Neutrophil (primary cell): ENCODE results near the gene PPIL4.

Experiments used
- H3K27ac ChIP-seq: fragments of 200-600 bp; sonication (generic); 2 replicates; pipeline ENCODE4 v1.5.1; 2016; ENCODE audit warnings: mild to moderate bottlenecking, moderate library complexity
- H3K27me3 ChIP-seq: fragments of 200-600 bp; sonication (generic); 2 replicates; pipeline ENCODE4 v1.6.0; 2016; ENCODE audit warnings: mild to moderate bottlenecking
- H3K36me3 ChIP-seq: fragments of 200-600 bp; sonication (generic); 2 replicates; pipeline ENCODE4 v1.5.1; 2017
- H3K4me1 ChIP-seq, 2 experiments: fragments of 200-600 bp in 1 of 2; sonication (generic) in 1 of 2; 1 replicate in 1 of 2; 2 replicates in 1 of 2; pipeline versions ENCODE4 v1.5.1 to v1.6.1; 2013 to 2016; ENCODE audit warnings: low read depth in 1 of 2, low read length in 1 of 2, mild to moderate bottlenecking in 1 of 2, moderate library complexity in 1 of 2; ENCODE audit not compliant: control insufficient read depth in 1 of 2, insufficient read depth in 1 of 2
- H3K4me3 ChIP-seq, 2 experiments: fragments of 200-600 bp in 1 of 2; sonication (generic) in 1 of 2; 1 replicate in 1 of 2; 2 replicates in 1 of 2; pipeline ENCODE4 v1.5.1; 2013 to 2016; ENCODE audit warnings: low read depth in 1 of 2, low read length in 1 of 2, mild to moderate bottlenecking in 1 of 2, moderate library complexity in 1 of 2
- H3K9me3 ChIP-seq: fragments of 200-600 bp; sonication (generic); 2 replicates; pipeline ENCODE4 v1.5.1; 2016
- TF ChIP-seq, protein P1 (sequence below): fragments of 200-600 bp; sonication (generic); IDR thresholded peaks from 2 replicates; pipeline ENCODE4 v1.5.1; 2016; ENCODE audit warnings: antibody characterized with exemption

PPIL4 gene

DNA sequence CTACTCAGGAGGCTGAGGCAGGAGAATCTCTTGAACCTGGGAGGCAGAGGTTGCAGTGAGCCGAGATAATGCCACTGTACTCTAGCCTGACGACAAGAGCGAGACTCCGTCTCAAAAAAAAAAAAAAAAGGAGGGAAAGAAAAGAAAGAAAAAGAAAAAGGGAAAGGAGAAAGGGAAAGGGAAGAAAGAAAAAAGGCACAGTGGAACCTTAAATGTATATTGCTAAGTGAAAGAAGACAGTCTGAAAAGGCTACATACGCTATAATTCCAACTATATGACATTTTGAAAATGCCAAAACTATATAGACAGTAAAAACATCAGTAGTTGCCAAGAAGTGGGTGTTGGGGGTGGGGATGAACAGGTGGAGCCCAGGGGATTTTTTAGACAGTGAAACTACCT, 16.2 kb downstream of the PPIL4 start:
- Histone ChIP-seq H3K4me1 (no peaks in the 10 kb centered on the region), H3K27me3 (no peaks in the 10 kb centered on the region), H3K27ac (no peak overlapping the region), H3K36me3 (peaks cover 98% of the 10 kb centered on the region), H3K4me3 (no peak overlapping the region), H3K9me3 (no peaks in the 10 kb centered on the region)
- TF ChIP-seq, protein P1, sequence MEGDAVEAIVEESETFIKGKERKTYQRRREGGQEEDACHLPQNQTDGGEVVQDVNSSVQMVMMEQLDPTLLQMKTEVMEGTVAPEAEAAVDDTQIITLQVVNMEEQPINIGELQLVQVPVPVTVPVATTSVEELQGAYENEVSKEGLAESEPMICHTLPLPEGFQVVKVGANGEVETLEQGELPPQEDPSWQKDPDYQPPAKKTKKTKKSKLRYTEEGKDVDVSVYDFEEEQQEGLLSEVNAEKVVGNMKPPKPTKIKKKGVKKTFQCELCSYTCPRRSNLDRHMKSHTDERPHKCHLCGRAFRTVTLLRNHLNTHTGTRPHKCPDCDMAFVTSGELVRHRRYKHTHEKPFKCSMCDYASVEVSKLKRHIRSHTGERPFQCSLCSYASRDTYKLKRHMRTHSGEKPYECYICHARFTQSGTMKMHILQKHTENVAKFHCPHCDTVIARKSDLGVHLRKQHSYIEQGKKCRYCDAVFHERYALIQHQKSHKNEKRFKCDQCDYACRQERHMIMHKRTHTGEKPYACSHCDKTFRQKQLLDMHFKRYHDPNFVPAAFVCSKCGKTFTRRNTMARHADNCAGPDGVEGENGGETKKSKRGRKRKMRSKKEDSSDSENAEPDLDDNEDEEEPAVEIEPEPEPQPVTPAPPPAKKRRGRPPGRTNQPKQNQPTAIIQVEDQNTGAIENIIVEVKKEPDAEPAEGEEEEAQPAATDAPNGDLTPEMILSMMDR = no peak

GRCh38 chr6:149515494-149515893, 30.3 kb downstream of the PPIL4 start:
- H3K36me3 ChIP-seq = peaks cover 64% of the 10 kb centered on the region

DNA sequence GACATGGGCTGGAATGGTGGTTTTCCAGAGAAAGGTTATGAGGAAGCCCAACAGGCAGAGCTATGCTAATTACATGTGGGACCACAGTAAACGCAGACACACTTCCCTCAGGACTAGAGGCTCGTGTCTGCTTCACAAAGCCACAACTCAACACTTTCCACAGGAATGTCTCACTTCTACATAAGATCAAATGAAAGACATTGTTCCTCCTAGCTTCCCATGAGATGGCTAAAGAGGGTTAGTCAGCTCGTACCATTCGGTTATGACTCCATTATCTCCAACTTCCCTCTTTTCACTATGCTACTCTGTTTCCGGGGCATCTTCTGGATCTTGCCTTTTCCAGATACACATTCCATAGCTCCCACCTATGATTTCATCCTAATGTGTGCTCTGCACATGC, 31.9 kb downstream of the PPIL4 start:
- Histone ChIP-seq H3K36me3 (peaks cover 53% of the 10 kb centered on the region), H3K27ac (no peak overlapping the region)
- TF ChIP-seq, protein P1 = no peak

More at GRCh38 chr6:149515494-149515893, 30.3 kb downstream of the PPIL4 start:
- H3K9me3 ChIP-seq = no peaks in the 10 kb centered on the region
- no peaks in the 10 kb centered on the region for H3K4me1 ChIP-seq
- TF ChIP-seq, protein P1 = no peak
- H3K27ac ChIP-seq = no peak overlapping the region
- H3K27me3 ChIP-seq = no peaks in the 10 kb centered on the region
- no peak overlapping the region for H3K4me3 ChIP-seq

GRCh38 chr6:149510793-149511512, 34.9 kb downstream of the PPIL4 start:
- H3K36me3 ChIP-seq = peaks cover 44% of the 10 kb centered on the region
- TF ChIP-seq, protein P1 = no peak
- no peak overlapping the region for H3K27ac ChIP-seq
- no peaks in the 10 kb centered on the region for H3K4me1 ChIP-seq
- H3K9me3 ChIP-seq = no peaks in the 10 kb centered on the region
- no peaks in the 10 kb centered on the region for H3K27me3 ChIP-seq
- no peak overlapping the region for H3K4me3 ChIP-seq

More for the DNA sequence above, 31.9 kb downstream of the PPIL4 start:
- Histone ChIP-seq H3K4me3 (no peak overlapping the region), H3K9me3 (no peaks in the 10 kb centered on the region), H3K27me3 (no peaks in the 10 kb centered on the region), H3K4me1 (no peaks in the 10 kb centered on the region)

DNA sequence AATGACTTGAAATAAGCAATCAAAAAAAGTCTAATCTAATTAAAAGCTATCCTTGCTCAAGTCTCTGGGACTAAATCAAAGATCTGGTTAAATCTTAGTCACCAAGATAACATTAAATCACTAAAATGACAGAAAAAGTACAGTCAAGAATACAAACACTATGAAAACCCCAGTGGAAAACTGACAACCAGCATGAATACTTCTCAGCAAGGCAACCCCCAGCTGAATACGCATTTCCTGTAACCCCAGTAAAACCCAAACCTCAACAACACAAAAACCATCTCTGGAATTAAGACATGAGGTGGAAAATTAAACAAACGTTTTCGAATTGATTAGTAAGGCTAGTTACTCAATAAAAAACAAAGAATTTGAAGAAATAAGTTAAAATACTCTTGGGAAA, 37.4 kb downstream of the PPIL4 start:
- peaks cover 49% of the 10 kb centered on the region for H3K36me3 ChIP-seq
- TF ChIP-seq, protein P1 = no peak
- no peak overlapping the region for H3K4me3 ChIP-seq
- H3K27me3 ChIP-seq = no peaks in the 10 kb centered on the region
- H3K9me3 ChIP-seq = no peaks in the 10 kb centered on the region
- H3K27ac ChIP-seq = no peak overlapping the region
- H3K4me1 ChIP-seq = no peaks in the 10 kb centered on the region
